BJ (cell line): ENCODE measurements around the gene AGXT. TPM values are rescaled to one million over a fixed set of nuclear protein-coding genes. Genes with fewer than 3 reads are reported as not detected.

Source experiments
- CTCF ChIA-PET: fragments of 350-600 bp; formaldehyde crosslinking; extraction: SDS; loops from one replicate; lab custom pipeline; 2021; ENCODE audit warnings: antibody characterized with exemption, inconsistent platforms; lab: Yijun Ruan, JAX
- POLR2A ChIA-PET: fragments of 300-600 bp; sonication (Branson Sonifier 250); formaldehyde crosslinking; extraction: SDS; loops from one replicate; lab custom pipeline; 2021; ENCODE audit warnings: antibody characterized with exemption; lab: Charles Lee
- DNase-seq: peaks from one replicate; pipeline ENCODE4 v3.0.0-alpha.2; 2011; ENCODE audit warnings: low read depth
- H3K27me3 ChIP-seq: 2 replicates; pipeline ENCODE4 v1.6.0; 2011; ENCODE audit warnings: low read length; ENCODE audit not compliant: control insufficient read depth, insufficient read depth
- H3K36me3 ChIP-seq: 2 replicates; pipeline ENCODE4 v1.5.1; 2011; ENCODE audit warnings: low read length; ENCODE audit not compliant: control insufficient read depth, insufficient read depth
- H3K4me3 ChIP-seq: 2 replicates; pipeline ENCODE4 v1.5.1; 2011; ENCODE audit warnings: low read depth, mild to moderate bottlenecking, control low read depth, low read length
- polyA plus RNA-seq: library from polyadenylated mRNA; depleted of rRNA; stranded (reverse); fragments of >200 nt; gene quantifications from 2 replicates; pipeline ENCODE4 v1.2.3, GENCODE V29; 2011
- TF ChIP-seq, protein P1 (sequence below): IDR thresholded peaks from 2 replicates; pipeline ENCODE4 v1.5.1; 2011; ENCODE audit warnings: low read depth, mild to moderate bottlenecking, control low read depth, inconsistent platforms, low read length, moderate library complexity; ENCODE audit not compliant: insufficient read depth

AGXT gene
- polyA plus RNA-seq, 1 experiment = not detected

DNA sequence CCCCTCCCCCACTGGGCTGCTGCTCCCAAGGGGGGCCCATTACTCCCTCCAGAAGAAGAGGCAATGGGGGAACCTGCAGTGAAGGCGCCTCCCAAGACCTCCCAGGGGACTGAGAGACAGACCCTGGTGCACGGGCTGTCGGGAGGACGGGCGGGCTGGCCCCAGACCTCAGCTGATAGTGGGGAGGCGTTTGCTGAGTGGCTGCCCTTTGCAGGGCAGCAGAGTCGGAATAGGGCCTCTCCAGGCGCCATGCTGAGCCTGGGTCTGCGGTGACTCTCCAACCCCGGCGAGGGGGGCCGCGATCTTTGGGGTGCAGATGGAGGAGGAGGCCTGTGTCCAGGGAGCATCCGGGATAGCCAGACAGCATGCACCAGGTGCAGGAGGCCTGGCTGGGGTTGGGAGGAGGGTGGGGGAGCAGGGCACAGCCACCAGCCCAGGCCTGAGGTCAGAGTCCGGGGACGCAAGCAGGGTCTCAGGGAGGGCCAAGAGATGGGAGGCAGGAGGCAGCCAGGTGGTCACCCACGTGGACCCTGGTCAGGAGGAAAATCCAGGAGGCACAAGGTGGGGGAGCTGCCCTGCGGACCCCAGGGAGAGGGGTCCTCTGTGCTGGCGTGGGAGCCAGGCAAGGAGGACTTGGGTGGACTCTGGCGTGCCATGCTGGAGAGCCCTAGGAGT, 48.5 kb downstream of the AGXT start:
- TF ChIP-seq, protein P1, sequence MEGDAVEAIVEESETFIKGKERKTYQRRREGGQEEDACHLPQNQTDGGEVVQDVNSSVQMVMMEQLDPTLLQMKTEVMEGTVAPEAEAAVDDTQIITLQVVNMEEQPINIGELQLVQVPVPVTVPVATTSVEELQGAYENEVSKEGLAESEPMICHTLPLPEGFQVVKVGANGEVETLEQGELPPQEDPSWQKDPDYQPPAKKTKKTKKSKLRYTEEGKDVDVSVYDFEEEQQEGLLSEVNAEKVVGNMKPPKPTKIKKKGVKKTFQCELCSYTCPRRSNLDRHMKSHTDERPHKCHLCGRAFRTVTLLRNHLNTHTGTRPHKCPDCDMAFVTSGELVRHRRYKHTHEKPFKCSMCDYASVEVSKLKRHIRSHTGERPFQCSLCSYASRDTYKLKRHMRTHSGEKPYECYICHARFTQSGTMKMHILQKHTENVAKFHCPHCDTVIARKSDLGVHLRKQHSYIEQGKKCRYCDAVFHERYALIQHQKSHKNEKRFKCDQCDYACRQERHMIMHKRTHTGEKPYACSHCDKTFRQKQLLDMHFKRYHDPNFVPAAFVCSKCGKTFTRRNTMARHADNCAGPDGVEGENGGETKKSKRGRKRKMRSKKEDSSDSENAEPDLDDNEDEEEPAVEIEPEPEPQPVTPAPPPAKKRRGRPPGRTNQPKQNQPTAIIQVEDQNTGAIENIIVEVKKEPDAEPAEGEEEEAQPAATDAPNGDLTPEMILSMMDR = no peak
- ChIA-PET CTCF (interaction anchor here (1.0 to 1.2 kb wide), 2 partner anchors 10 to 66 kb away, joined by 3 to 4 read pairs; no protein-coding TSS in a partner anchor), POLR2A (no interaction called here)
- H3K4me3 ChIP-seq = no peak overlapping the region
- no peak for DNase-seq
- no peaks in the 10 kb centered on the region for H3K27me3 ChIP-seq
- H3K36me3 ChIP-seq = no peaks in the 10 kb centered on the region

DNA sequence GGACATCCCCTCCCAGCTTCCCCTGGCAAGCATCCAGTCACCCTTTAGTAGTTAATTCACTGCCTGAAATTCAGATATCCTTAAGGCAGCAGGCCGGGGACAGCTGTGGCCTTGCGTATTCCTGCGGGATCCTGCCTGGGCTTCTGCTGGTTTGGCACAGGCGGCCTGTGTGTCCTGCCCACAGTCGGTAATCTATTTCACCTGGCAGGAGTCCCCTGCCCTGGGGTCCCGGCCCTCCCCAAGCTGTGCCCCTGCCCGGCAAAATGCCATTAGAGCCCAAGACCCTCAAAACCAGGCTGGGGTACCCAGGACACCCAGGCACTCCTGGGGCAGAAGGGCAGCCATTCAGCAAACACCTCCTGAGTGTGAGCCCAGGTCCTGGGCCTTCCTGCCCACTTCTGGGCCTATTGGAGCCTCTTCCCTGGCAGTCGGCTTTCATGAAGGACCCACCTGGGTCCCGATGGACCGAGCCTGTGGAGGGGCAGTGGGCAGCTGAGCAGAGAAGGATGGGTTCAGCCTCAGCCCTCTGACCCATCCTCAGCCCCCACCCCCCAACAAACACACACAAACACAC, 49.1 kb downstream of the AGXT start:
- POLR2A ChIA-PET = no interaction called here
- CTCF ChIA-PET = no interaction called here
- no peak overlapping the region for H3K4me3 ChIP-seq
- TF ChIP-seq, protein P1 = no peak
- no peaks in the 10 kb centered on the region for H3K27me3 ChIP-seq
- no peak for DNase-seq
- no peaks in the 10 kb centered on the region for H3K36me3 ChIP-seq

DNA sequence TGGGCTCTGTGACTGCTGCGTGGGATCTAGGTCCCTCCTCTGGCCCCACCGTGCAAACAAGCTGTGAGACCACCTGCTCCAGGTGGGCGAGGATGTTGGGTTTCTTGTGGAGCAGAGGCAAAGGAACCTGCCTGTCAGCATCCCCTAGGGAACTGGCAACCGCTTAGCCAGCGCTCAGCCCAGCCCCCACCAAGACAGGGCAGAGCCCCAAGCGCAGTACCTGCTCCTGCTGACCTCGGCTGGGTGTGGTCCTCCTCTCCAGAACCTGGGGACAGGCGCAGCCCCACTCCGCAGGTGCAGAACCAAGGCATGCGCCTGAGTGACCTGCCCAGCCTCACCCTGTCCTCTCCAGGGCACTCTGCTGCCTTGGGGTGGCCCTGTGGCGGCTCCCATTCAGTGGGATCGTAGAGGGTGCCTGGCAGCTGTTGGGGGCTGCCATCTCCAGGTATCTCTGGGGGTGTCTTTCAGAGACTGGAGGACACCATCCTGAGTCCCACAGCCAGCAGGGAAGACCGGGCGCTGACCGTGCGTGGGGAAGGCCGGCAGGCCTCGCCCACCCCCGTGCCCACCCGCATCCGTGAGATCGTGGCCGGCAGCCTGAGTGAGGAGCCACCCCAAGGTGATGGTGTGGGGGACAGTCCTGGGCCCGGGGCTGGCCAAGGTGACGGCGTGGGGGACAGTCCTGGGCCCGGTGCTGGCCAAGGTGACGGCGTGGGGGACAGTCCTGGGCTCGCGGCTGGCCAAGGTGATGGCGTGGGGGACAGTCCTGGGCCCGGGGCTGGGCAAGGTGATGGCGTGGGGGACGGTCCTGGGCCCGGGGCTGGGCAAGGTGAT, 49.9 kb downstream of the AGXT start:
- CTCF ChIA-PET = no interaction called here
- no peak overlapping the region for H3K4me3 ChIP-seq
- no peak for DNase-seq
- POLR2A ChIA-PET = no interaction called here
- H3K27me3 ChIP-seq = no peaks in the 10 kb centered on the region
- no peaks in the 10 kb centered on the region for H3K36me3 ChIP-seq
- TF ChIP-seq, protein P1 = no peak

DNA sequence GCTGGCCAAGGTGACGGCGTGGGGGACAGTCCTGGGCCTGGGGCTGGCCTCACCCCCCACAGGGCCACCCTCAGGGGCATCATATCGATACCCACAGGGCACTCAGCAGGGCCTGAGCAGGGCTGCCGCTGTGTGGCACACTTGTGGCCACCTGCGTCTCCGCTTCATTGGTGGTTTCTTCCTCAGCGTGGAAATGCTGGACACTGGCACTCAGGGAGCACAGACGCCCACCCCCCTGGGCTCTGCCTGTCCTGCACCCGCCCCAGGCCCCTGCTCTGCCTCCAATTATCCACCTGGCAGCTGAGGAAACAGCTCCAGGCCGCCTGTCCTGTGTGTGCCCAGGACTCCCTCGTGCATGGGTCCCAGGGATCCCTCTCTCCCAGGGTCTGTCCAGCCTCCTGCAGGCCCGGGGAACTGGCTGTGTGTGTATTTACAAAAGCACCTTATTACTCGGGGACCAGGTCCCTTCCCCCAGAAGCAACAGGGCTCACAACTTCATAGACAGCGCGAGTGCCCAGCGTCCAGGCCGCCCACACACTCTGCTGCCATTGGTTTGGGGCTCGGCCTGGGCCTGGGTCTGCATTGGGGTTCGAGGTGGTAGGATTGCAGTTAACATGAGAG, 50.6 kb downstream of the AGXT start:
- TF ChIP-seq, protein P1 = no peak
- H3K36me3 ChIP-seq = no peaks in the 10 kb centered on the region
- DNase-seq = no peak
- CTCF ChIA-PET = no interaction called here
- H3K27me3 ChIP-seq = no peaks in the 10 kb centered on the region
- H3K4me3 ChIP-seq = no peak overlapping the region
- POLR2A ChIA-PET = no interaction called here
